Fibroblast of pulmonary artery (primary cell): ENCODE measurements around the gene SOX13.
A peak's percentile ranks its signal among the peaks of the same experiment; 100 is the strongest.

ENCODE experiments used
- DNase-seq: peaks from one replicate; pipeline ENCODE4 v3.0.0-alpha.2; 2010; ENCODE audit warnings: low read depth
- H3K4me3 ChIP-seq: replicated peaks from 2 replicates; pipeline ENCODE4 v1.5.1; 2011; ENCODE audit warnings: low read depth, mild to moderate bottlenecking, control low read depth, low read length, moderate library complexity
- TF ChIP-seq, protein P1 (sequence below): IDR thresholded peaks from 2 replicates; pipeline ENCODE4 v1.5.1; 2011; ENCODE audit warnings: mild to moderate bottlenecking, control low read depth, low read length, inconsistent platforms; ENCODE audit errors: missing control alignments

SOX13 gene

DNA sequence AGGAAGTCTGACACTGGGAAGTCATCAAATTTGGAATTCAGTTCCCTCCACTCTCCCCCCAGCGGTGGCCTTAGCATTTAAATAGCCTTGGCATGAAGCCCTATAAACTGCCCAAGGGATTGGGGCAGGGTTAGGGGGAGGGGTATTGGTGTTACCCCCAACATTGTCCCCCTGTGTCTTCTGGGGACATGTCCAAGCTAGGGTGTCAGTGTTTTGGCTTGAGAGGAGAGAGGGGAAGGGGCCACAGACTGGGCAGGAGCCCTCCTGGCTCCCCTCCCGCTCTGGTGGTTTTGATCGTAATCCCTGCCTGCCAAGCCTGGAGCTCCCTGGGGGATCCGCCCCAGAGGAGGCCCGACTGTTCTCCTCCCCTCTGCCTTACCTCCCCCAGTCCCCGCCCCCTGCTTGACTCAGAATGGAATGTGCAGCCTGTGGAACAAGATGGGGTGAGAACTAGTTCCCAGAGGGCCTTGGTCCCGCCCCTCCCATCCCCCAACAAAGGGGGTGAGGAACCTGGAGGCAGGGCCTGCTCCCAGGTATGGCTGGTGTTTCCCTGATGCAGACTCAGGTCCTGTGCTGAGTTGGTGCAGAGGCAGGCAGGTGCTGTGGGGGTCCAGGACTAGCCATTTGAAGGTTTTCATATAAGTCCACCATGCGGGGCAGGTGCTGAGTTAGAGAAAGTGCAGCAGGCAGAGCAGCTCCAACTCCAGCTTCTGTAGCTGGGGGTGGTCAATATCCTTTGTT lies 7.4 kb downstream of the SOX13 start:
- no peak overlapping the region for H3K4me3 ChIP-seq
- DNase-seq, result peak; percentile 90
- TF ChIP-seq, protein P1, sequence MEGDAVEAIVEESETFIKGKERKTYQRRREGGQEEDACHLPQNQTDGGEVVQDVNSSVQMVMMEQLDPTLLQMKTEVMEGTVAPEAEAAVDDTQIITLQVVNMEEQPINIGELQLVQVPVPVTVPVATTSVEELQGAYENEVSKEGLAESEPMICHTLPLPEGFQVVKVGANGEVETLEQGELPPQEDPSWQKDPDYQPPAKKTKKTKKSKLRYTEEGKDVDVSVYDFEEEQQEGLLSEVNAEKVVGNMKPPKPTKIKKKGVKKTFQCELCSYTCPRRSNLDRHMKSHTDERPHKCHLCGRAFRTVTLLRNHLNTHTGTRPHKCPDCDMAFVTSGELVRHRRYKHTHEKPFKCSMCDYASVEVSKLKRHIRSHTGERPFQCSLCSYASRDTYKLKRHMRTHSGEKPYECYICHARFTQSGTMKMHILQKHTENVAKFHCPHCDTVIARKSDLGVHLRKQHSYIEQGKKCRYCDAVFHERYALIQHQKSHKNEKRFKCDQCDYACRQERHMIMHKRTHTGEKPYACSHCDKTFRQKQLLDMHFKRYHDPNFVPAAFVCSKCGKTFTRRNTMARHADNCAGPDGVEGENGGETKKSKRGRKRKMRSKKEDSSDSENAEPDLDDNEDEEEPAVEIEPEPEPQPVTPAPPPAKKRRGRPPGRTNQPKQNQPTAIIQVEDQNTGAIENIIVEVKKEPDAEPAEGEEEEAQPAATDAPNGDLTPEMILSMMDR, result no peak

DNA sequence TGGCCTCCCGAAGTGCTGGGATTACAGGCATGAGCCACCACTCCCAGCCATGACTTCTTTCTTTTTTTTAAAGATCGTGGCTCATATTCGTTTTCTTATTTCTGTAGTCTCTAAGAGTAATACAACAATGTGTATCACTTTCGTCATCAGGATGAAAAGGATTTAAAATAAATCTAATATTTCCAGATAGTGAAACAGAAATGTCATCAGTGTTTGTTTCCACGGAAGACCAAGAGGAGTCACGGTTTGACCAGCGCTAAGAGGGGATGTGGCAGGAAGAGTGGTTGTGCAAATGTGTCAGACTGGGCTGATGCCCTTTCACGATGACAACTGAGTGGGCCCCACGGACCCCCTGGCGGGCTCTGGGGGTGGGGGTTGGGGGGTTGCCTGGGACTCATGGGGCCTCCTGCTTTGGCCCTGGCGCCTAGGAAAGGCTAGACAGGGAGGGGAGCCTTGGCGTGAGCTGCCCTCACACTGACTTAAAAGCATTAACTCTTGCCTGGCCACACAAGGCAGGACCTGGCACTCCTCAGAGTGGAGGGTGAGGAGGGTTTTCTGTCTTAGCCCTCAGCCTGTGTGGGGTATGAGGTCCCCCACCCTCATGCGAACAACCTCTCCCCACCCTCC lies 8.4 kb downstream of the SOX13 start:
- TF ChIP-seq, protein P1, result no peak
- DNase-seq, result no peak
- H3K4me3 ChIP-seq, result no peak overlapping the region

DNA sequence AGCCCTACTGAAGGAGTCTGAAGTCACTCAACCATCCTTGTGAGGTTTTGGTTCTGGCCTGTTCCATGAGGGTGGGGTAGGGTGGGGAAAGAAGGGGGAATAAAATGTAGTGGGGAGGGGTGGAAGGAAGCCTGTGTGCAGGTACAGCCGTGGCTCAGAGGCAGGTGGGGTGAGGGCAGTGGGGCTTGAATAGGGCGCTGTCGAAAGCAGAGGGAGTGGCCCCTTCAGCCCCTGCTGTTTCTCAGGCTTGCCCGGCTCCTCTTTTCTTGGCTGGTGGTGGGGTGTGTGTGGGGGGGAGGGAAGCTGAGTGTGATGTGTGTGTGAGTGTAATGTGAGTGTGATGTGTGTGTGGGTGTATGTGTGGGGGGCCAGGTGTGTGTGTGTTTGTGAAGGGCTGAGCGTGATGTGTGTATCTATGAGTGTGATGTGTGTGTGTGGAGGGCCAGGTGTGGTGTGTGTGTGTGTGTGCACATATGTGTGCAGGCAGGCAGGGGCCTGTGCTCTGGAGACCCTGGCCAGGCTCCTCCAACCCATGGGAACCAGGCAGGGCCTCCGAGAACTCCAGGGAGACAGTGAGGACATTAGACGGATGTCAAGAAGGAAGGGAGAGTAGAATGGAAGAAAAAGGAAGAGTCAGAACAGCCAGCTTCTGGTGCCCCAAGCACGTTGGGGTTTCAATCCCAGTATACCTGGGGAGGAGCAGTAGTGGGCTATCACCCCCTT lies 9.0 kb downstream of the SOX13 start:
- no peak for DNase-seq
- TF ChIP-seq, protein P1, result no peak
- no peak overlapping the region for H3K4me3 ChIP-seq

DNA sequence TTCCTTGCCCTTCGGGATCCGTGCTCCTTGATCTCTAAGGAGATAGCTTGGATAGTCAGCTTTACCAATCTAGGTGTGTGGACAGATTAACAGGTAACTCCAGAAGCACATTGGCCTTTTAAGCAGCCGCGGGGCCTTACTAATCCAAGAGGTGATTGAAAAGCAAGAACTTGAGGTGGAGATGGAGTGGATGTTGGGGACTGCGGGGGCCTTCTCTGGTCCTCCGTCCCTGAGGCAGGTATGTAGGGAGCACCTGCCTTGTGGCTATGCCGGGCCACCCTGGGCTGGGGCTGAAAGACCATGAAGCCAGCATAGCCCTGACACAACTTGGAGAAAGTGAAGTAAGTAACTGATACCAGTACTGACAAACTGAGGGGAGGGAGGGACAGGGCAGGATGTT lies 10.6 kb downstream of the SOX13 start:
- DNase-seq, result no peak
- TF ChIP-seq, protein P1, result no peak
- no peak overlapping the region for H3K4me3 ChIP-seq

DNA sequence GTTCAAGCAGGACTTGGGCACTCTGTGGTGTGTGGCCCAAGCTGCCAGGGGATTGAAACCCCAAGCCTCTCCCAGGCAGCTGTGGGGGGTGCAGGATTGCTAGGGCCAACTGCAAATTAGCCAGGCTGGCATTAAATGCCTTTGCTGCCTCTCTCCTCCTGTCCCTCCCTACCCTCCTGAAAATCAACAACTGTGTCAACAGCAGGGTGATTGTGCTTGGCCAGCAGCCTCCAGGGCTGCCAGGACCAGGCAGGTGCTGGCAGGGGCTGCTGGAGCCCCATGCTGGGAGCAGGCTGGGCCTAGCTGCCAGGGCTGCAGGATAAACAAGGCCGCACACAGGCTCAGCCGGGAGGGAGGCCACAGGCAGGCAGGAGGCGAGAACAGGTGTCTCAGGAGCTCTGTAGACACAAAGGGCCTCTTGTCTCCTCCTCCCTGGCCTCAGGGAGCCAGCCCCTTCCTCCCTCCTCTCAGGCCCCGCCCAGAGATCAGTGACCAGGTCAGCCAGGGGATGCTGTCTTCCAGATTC lies 11.4 kb downstream of the SOX13 start:
- no peak for DNase-seq
- TF ChIP-seq, protein P1, result no peak
- H3K4me3 ChIP-seq, result no peak overlapping the region

DNA sequence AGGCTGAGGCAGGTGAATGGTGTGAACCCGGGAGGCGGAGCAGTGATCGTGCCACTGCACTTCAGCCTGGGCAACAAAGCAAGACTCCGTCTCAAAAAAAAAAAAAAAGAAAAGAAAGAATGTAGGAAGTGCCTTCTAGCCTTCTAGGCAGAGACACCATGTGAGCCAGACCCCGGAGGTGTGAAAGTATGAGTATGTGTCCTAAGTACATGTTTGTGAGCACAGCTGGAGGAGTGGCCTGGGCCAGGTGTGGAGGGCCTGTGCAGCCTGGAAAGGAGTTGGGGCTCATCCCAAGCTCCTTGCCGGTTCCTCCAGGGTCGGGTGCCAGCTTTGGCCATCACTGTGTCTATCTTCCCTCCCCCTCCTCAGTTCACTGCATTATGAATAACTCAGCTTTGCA lies 13.0 kb downstream of the SOX13 start:
- TF ChIP-seq, protein P1, result no peak
- H3K4me3 ChIP-seq, result no peak overlapping the region
- no peak for DNase-seq
